Measurements from ENCODE around the gene TRA2A. TPM values are rescaled to one million over a fixed set of nuclear protein-coding genes. Genes with fewer than 3 reads are reported as not detected.

TRA2A gene
- total and polyA plus RNA-seq, 2 of the 13 experiments (the other 11 are each of a cell fraction or from before 2014, with no cell fraction given), result 39.1 to 41.6 TPM

DNA sequence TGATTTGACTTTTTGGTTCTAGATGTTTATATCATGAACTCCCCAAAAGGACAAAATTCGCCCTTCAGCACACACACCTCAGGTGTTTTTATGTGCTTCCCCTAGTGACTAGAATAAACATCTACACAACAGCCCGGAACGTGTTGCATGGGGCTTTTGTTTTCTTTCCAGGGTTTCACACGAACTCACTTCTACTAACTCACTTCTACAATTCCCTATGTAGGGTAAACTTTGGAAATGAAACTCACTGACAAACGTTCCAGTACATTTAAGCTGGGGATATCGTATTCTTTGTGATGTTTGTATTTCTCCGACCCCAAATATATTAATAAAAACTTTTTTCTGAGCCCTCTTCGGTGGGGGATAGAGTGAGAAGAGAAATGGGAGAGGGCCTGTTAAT, 1.4 kb downstream of the TRA2A start (continued):
- TF ChIP-seq, protein P1, sequence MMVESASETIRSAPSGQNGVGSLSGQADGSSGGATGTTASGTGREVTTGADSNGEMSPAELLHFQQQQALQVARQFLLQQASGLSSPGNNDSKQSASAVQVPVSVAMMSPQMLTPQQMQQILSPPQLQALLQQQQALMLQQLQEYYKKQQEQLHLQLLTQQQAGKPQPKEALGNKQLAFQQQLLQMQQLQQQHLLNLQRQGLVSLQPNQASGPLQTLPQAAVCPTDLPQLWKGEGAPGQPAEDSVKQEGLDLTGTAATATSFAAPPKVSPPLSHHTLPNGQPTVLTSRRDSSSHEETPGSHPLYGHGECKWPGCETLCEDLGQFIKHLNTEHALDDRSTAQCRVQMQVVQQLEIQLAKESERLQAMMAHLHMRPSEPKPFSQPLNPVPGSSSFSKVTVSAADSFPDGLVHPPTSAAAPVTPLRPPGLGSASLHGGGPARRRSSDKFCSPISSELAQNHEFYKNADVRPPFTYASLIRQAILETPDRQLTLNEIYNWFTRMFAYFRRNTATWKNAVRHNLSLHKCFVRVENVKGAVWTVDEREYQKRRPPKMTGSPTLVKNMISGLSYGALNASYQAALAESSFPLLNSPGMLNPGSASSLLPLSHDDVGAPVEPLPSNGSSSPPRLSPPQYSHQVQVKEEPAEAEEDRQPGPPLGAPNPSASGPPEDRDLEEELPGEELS (CRISPR knock-in tag; IDR thresholded peaks at IDR 0.05), result peak; percentile 67
- TF ChIP-seq ZFP90 (CRISPR knock-in tag; IDR thresholded peaks at IDR 0.05; ENCODE audit: borderline replicate concordance) (no peak), SRY (CRISPR knock-in tag; IDR thresholded peaks at IDR 0.05) (no peak), HDAC1 (CRISPR knock-in tag; IDR thresholded peaks at IDR 0.05) (0 out of 2 replicates have a peak, but pooled peaks have one; percentile 6), ZNF75D (CRISPR knock-in tag; IDR thresholded peaks at IDR 0.05; ENCODE audit: borderline replicate concordance) (no peak), ZC3H4 (CRISPR knock-in tag; IDR thresholded peaks at IDR 0.05; ENCODE audit: borderline replicate concordance) (no peak), FOXK1 (CRISPR knock-in tag; IDR thresholded peaks at IDR 0.05; ENCODE audit: borderline replicate concordance, low read depth) (0 out of 2 replicates have a peak, but pooled peaks have one; percentile 16), SIN3A (IDR thresholded peaks at IDR 0.05; ENCODE audit: borderline replicate concordance, low read depth, low read length) (0 out of 2 replicates have a peak, but pooled peaks have one; percentile 69), GFI1 (CRISPR knock-in tag; IDR thresholded peaks at IDR 0.05; ENCODE audit: borderline replicate concordance) (no peak), DNMT1 (CRISPR knock-in tag; IDR thresholded peaks at IDR 0.05) (no peak), NFRKB (IDR thresholded peaks at IDR 0.05) (no peak), TBX2 (CRISPR knock-in tag; IDR thresholded peaks at IDR 0.05; ENCODE audit: borderline replicate concordance) (0 out of 2 replicates have a peak, but pooled peaks have one; percentile 40), FOXK2 (IDR thresholded peaks at IDR 0.05) (peak; percentile 50; the same call in 1 of the 2 replicates), ZNF768 (CRISPR knock-in tag; IDR thresholded peaks at IDR 0.05) (no peak), GPN1 (CRISPR knock-in tag; IDR thresholded peaks at IDR 0.05; ENCODE audit: borderline replicate concordance) (no peak), ZNF570 (CRISPR knock-in tag; IDR thresholded peaks at IDR 0.05; ENCODE audit: borderline replicate concordance) (no peak), SNAI1 (CRISPR knock-in tag; IDR thresholded peaks at IDR 0.05; ENCODE audit: borderline replicate concordance) (no peak), SAP130 (CRISPR knock-in tag; IDR thresholded peaks at IDR 0.05; ENCODE audit: low read depth) (peak; percentile 55), ZNF652 (CRISPR knock-in tag; IDR thresholded peaks at IDR 0.05; ENCODE audit: borderline replicate concordance, low read depth) (no peak), SOX5 (CRISPR knock-in tag; IDR thresholded peaks at IDR 0.05; ENCODE audit: borderline replicate concordance) (peak; percentile 61; the same call in 1 of the 2 replicates), MTF1 (CRISPR knock-in tag; IDR thresholded peaks at IDR 0.05) (no peak)
- TF ChIP-seq, protein P2, sequence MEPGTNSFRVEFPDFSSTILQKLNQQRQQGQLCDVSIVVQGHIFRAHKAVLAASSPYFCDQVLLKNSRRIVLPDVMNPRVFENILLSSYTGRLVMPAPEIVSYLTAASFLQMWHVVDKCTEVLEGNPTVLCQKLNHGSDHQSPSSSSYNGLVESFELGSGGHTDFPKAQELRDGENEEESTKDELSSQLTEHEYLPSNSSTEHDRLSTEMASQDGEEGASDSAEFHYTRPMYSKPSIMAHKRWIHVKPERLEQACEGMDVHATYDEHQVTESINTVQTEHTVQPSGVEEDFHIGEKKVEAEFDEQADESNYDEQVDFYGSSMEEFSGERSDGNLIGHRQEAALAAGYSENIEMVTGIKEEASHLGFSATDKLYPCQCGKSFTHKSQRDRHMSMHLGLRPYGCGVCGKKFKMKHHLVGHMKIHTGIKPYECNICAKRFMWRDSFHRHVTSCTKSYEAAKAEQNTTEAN (CRISPR knock-in tag; conservative IDR thresholded peaks at IDR 0.05), result peak; percentile 56; the same call in 1 of the 2 replicates
- TF ChIP-seq, protein P3, sequence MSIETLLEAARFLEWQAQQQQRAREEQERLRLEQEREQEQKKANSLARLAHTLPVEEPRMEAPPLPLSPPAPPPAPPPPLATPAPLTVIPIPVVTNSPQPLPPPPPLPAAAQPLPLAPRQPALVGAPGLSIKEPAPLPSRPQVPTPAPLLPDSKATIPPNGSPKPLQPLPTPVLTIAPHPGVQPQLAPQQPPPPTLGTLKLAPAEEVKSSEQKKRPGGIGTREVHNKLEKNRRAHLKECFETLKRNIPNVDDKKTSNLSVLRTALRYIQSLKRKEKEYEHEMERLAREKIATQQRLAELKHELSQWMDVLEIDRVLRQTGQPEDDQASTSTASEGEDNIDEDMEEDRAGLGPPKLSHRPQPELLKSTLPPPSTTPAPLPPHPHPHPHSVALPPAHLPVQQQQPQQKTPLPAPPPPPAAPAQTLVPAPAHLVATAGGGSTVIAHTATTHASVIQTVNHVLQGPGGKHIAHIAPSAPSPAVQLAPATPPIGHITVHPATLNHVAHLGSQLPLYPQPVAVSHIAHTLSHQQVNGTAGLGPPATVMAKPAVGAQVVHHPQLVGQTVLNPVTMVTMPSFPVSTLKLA (IDR thresholded peaks at IDR 0.05), result peak; percentile 65
- TF ChIP-seq, protein P4, sequence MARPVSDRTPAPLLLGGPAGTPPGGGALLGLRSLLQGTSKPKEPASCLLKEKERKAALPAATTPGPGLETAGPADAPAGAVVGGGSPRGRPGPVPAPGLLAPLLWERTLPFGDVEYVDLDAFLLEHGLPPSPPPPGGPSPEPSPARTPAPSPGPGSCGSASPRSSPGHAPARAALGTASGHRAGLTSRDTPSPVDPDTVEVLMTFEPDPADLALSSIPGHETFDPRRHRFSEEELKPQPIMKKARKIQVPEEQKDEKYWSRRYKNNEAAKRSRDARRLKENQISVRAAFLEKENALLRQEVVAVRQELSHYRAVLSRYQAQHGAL (CRISPR knock-in tag; IDR thresholded peaks at IDR 0.05; ENCODE audit: not compliant biosample characterization), result no peak
- TF ChIP-seq, protein P5, sequence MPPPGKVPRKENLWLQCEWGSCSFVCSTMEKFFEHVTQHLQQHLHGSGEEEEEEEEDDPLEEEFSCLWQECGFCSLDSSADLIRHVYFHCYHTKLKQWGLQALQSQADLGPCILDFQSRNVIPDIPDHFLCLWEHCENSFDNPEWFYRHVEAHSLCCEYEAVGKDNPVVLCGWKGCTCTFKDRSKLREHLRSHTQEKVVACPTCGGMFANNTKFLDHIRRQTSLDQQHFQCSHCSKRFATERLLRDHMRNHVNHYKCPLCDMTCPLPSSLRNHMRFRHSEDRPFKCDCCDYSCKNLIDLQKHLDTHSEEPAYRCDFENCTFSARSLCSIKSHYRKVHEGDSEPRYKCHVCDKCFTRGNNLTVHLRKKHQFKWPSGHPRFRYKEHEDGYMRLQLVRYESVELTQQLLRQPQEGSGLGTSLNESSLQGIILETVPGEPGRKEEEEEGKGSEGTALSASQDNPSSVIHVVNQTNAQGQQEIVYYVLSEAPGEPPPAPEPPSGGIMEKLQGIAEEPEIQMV (CRISPR knock-in tag; IDR thresholded peaks at IDR 0.05; ENCODE audit: low read depth), result no peak

Measured in HepG2 (cell line).